ENCODE results near the gene PRDM16. TPM values are rescaled to one million over a fixed set of nuclear protein-coding genes. Genes with fewer than 3 reads are reported as not detected.

Gene PRDM16
- total and polyA plus RNA-seq, 2 of the 8 experiments (the other 6 are each of a cell fraction or from before 2014, with no cell fraction given), result 0.39 to 0.43 TPM

DNA sequence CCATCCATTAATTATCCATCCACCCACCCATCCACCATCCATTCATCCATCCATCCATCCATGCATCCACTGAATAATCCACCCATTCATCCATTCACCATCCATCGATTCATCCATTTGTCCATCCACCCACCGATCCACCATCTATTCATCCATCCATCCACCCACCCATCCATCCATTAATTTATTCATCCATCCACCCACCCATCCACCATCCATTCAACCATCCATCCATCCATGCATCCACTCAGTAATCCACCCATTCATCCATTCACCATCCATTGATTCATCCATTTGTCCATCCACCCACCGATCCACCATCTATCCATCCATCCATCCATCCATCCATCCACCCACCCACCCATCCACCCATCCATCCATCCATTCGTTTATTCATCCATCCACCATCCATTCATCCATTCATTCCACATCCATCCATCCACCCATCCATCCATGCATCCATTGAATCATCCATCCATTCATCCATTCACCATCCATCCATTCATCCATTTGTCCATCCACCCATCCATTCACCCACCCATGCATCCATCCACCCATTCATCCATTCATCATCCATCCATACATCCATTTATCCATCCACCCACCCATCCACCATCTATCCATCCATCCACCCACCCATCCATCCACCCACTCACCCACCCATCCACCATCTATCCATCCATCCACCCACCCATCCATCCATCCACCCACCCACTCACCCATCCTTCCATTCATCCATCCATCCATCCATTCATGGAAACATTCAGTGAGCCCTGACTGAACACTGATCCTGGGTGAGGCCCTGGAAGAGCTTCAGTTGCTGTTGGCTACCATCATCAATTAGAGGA, 302.1 kb downstream of the PRDM16 start:
- Histone ChIP-seq H3K79me1 (ENCODE audit: low read depth, low read length) (no peaks in the 10 kb centered on the region), H4K91ac (replicated peaks; ENCODE audit: insufficient read length, low read length) (no peak overlapping the region), H2BK20ac (ENCODE audit: low read length) (no peak overlapping the region), H2BK15ac (ENCODE audit: low read length) (no peak overlapping the region), H2BK5ac (ENCODE audit: low read depth, low read length) (no peak overlapping the region), H2BK12ac (ENCODE audit: low read depth, low read length) (no peak overlapping the region), H3K23me2 (ENCODE audit: low read depth, low read length) (peaks cover 8% of the 10 kb centered on the region; the same call in 1 of the 2 replicates), H3K4me2 (ENCODE audit: insufficient read depth in 1 of 2, low read depth in 2 of 2, low read length in 2 of 2) (no peak overlapping the region), H2BK120ac (replicated peaks; ENCODE audit: low read depth, low read length) (no peak overlapping the region), H3K18ac (ENCODE audit: extremely low read depth, low read length) (no peak overlapping the region), H3K9me3 (ENCODE audit: insufficient read depth in 2 of 2, low read depth in 1 of 2, low read length in 1 of 2) (no peaks in the 10 kb centered on the region), H3K4me1 (replicated peaks in 1 of 4; ENCODE audit: control insufficient read depth in 3 of 4, insufficient read depth in 4 of 4, low read length in 3 of 4) (peaks cover 3 to 9% (median 6%) of the 10 kb centered on the region in 4 experiments; a peak in 6 of 7 replicates), H3K9ac (replicated peaks in 1 of 4; ENCODE audit: extremely low read depth in 1 of 4, low read depth in 3 of 4, low read length in 3 of 4) (no peak overlapping the region), H3K23ac (ENCODE audit: insufficient read length) (no peak overlapping the region), H3K36me3 (ENCODE audit: control insufficient read depth in 2 of 4, insufficient read depth in 4 of 4, low read length in 3 of 4) (no peaks in the 10 kb centered on the region), H3K56ac (replicated peaks; ENCODE audit: insufficient read length, low read depth, low read length) (no peak overlapping the region), H3K27me3 (replicated peaks in 1 of 4; ENCODE audit: control insufficient read depth in 3 of 4, extremely low read depth in 1 of 4, insufficient read depth in 3 of 4, low read length in 3 of 4) (peaks cover 0 to 5% (median 0%) of the 10 kb centered on the region in 4 experiments; a peak in 1 of 7 replicates), H2AFZ (ENCODE audit: low read length) (no peak overlapping the region), H3K79me2 (ENCODE audit: control insufficient read depth in 1 of 2, insufficient read depth in 2 of 2, low read length in 2 of 2) (no peaks in the 10 kb centered on the region), H4K5ac (ENCODE audit: insufficient read length, low read depth, low read length) (no peak overlapping the region), H4K20me1 (replicated peaks in 1 of 2; ENCODE audit: control insufficient read depth in 1 of 2, insufficient read depth in 2 of 2, low read length in 2 of 2) (no peaks in the 10 kb centered on the region), H4K8ac (ENCODE audit: extremely low read depth, insufficient read depth, low read length) (no peak overlapping the region), H2AK5ac (ENCODE audit: low read depth, low read length) (no peak overlapping the region), H3K4ac (replicated peaks; ENCODE audit: insufficient read length, low read depth, low read length) (no peak overlapping the region), H3K4me3 (ENCODE audit: extremely low read depth in 1 of 4, insufficient read depth in 2 of 4, low read depth in 3 of 4, low read length in 4 of 4) (no peak overlapping the region), H3K14ac (ENCODE audit: insufficient read length) (no peak overlapping the region), H3K27ac (ENCODE audit: low read depth, low read length) (no peak overlapping the region)
- DNase-seq (ENCODE audit: low read depth in 1 of 2, low spot score in 2 of 2), result no peak
- CTCF ChIA-PET (ENCODE audit: partially characterized antibody), result no interaction called here
- 91 to 100% methylated on average over 1 to 4 of the region's 4 CpGs for WGBS, 2 experiments (ENCODE audit: extremely low coverage in 1 of 2, insufficient coverage in 1 of 2, insufficient read length in 1 of 2, insufficient replicate concordance in 2 of 2, low coverage in 1 of 2, low lambda C conversion rate in 2 of 2, missing lambda C conversion rate in 1 of 2)
- POLR2A ChIA-PET (ENCODE audit: partially characterized antibody), result no interaction called here
- TF ChIP-seq, protein P1, sequence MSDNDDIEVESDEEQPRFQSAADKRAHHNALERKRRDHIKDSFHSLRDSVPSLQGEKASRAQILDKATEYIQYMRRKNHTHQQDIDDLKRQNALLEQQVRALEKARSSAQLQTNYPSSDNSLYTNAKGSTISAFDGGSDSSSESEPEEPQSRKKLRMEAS (IDR thresholded peaks at IDR 0.05), result no peak
- FAIRE-seq, result no peak

Data from H1 (cell line).